HG03025 (cell line): Measurements from ENCODE around the gene EPHB1.
"Not testable (repeated sequence)": the region's sequence is repeated elsewhere in the genome, so short reads cannot be mapped to it uniquely, and the experiment has no call there.

ENCODE experiments used
- ATAC-seq: cut with Tn5 transposase; IDR thresholded peaks from one replicate; pipeline ENCODE4 v1.9.1; 2021; ENCODE audit warnings: mild to moderate bottlenecking, moderate library complexity; ENCODE audit not compliant: unreplicated experiment, low FRiP score

EPHB1 gene

DNA sequence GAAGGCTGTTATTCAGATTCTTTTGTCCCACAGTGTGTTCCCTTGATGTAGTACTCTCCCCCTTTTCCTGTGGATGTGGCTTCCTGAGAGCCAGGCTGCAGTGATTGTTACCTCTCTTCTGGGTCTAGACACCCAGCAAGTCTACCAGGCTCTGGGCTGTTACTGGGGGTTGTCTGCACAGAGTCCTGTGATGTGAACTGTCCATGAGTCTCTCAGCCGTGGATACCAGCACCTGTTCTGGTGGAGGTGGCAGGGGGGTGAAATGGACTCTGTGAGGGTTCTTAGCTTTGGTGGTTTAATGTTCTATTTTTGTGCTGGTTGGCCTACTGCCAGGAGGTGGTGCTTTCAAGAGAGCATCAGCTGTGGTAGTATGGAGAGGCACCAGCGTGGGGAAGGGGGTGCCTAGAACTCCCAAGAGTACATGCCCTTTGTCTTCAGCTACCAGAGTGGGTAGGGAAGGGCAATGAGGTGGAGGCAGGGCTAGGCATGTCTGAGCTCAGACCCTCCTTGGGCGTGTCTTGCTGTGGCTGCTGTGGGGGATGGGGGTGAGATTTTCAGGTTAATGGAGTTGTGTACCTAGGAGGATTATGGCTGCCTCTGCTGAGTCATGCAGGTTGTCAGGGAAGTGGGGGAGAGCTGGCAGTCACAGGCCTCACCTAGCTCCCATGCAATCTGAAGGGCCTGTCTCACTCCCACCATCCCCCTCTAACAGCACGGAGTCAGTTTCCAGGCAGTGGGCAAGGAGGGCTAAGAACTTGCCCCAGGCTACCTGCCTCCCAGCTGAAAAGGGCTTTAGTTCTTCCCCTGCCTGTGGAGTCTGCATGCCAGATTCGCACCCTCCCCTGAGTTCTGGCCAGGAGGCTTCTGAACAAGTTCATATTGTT lies 272.0 kb downstream of the EPHB1 start:
- not testable (repeated sequence) for ATAC-seq

DNA sequence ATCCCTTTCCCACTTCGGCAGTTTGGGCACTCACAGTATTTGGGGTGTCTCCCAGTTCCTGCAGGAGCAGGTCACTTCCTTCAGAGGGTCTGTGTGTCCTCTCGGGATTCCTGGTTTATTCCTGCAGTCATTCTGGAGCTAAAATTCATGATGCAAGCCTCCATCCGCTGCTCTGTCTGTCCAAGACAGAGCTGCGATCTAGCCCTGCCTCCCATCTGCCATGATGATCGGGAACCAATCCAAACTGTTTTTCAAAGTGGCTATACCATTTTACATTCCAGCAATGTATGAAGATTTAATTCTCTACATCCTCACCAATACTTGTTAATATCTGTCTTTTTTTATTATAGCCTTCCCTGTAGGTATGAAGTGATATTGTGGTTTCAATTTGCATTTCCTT lies 273.0 kb downstream of the EPHB1 start:
- no peak for ATAC-seq

- no peak for ATAC-seq
Observed at GRCh38 chr3:135069406-135069805, 274.3 kb downstream of the EPHB1 start.

DNA sequence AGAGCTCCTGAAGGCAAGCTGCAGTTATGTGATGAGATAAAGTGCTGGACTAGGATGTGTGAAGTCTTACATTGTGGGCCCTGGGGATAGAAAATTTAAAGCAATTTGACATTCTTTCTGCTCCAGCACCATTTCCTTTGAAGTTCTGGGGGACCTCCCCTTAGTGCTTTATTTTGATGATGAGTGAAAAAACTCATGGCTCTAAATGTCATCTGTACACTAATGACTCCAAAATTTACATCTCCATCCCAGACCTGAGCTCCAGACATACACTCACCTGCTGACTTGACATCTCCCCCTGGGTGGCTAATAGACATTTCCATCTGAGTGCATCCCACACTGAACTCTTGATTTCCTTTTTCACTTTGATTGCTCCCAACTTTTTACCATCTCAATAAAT lies 276.4 kb downstream of the EPHB1 start:
- ATAC-seq, result no peak

DNA sequence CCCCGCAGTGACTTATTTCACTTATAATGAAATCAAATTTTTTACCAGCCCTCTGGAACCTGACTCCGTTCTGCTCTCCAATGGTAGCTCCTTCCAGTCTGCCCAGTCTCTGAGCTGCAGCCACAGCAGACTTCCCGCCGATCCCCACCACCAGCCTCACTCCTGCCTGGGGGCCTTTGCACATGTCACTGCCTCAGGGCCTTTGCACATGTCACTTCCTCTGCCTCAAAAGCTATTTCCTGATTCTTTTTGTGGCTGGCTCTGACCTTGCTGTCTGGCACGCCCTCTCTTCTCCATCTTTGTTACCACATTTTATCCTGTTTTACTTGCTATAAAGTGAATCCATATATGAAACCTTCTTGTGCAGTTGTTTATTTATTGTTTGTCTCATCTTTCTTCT lies 277.4 kb downstream of the EPHB1 start:
- no peak for ATAC-seq

DNA sequence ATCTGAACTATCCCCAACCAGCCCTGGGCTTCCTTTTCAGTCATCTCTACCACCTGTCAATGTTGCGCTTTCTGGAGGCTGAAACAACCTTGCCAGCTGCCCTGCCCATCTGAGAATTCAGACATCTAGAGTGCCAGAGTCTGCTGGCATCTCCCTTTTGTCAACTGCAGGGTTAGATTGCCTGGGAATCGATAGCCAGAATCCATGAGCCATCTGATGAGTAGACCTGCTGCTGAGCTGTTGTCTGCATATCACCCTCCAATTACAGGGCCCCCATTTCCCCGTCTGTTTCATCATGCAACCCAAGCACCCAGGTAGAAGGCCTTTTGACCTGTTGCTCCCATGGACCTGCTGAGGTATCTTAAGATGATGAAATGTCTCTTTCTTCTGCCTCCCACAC lies 280.1 kb downstream of the EPHB1 start:
- no peak for ATAC-seq

DNA sequence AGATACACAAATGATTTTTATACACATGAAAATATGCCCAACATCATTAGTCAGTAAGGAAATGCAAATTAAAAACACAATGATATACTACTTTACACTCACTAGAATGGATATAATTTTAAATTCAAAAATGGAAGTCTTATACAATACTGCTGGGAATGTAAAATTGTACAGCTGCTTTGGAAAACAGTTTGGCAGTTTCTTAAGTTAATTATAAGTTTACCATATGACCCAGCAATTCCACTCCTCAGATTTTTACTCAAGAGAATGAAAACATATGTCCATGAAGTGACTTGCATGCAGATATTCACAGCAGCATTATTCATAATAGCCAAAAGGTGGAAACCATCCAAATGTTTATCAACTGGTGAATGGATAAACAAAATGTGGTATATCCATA lies 281.3 kb downstream of the EPHB1 start:
- no peak for ATAC-seq

GRCh38 chr3:135077186-135077585 lies 282.1 kb downstream of the EPHB1 start:
- no peak for ATAC-seq

DNA sequence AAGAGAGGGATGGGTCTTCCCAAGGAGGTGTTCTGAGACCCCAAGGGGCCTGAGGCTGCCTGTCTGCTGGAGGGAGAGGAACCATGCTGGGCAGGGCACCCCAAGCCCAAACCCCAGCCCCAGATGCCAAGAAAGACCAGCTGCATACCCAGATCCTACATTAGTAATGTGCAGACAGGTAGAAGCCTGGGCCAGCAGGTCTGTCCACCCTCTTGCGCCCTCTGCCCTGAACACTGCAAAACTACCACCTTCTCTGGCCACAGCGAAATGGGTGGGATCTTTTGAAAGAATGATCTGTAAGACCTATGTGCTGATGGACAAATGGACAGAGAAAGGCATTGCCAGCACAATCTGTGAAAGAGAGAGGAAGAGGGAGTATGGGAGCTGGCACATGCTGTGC lies 283.2 kb downstream of the EPHB1 start:
- ATAC-seq, result no peak

- ATAC-seq, result no peak
Observed at GRCh38 chr3:135079095-135079494, 284.0 kb downstream of the EPHB1 start.

GRCh38 chr3:135081451-135081850 lies 286.4 kb downstream of the EPHB1 start:
- ATAC-seq, result no peak

- no peak for ATAC-seq
Observed at GRCh38 chr3:135081856-135082434, 286.9 kb downstream of the EPHB1 start.

DNA sequence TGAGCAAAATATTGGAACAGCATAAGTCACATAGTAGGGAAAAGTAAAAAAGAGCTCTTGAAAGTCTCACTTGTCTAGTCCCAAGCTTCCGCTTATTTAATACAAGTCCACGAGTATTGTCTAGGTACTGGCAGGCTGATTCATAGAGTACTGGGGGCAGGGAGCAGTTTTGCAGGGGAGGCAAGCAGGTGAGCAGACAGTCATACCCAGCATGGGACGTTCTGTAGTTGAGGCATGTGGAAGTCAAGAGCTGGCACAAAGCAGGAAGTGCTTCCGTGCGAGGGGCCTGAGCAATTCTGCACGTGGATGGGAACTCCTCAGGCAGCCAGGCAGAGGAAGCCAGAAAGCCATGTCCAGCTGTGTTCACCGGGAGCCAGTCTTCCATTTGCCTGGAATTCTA lies 287.6 kb downstream of the EPHB1 start:
- no peak for ATAC-seq

DNA sequence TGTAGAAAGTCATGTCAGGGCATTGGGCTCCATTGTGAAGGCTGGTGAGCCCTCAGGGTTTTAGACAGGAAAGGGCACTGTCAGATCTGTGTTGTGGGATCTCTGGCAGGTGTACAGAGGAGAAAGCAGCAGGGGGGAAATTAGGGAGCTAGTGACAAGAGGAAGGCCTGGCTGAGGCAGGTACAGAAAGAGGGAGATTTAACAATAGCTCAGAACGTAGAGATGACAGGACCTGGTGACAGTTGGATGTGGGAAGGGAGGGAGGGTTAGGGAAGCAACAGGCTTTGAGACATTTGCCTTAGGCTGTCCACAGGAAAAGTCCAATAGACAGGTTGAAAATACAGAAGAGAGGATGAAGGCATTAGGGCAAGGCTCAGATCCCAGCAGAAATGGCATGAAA lies 288.1 kb downstream of the EPHB1 start:
- no peak for ATAC-seq

DNA sequence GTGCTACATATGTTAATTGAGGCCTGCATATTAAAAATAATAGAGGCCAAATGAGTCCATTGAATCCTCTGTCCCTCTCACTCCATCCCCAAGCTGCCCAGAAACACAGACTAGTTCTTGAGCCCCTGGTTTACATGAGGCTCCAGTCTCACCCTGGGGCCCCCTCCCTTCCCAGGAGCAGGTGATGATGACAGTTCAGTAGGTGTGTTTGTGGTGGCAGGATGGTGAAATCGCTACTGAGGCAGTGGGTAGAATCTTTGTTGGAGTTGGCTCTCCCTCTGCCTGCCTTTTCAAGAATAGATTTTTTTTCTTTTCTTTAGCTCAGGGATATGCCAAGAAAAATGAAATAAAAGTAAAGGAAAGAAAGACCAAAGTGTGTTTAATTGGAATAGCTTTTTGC lies 288.7 kb downstream of the EPHB1 start:
- no peak for ATAC-seq

- no peak for ATAC-seq
Observed at GRCh38 chr3:135084405-135084804, 289.3 kb downstream of the EPHB1 start.

DNA sequence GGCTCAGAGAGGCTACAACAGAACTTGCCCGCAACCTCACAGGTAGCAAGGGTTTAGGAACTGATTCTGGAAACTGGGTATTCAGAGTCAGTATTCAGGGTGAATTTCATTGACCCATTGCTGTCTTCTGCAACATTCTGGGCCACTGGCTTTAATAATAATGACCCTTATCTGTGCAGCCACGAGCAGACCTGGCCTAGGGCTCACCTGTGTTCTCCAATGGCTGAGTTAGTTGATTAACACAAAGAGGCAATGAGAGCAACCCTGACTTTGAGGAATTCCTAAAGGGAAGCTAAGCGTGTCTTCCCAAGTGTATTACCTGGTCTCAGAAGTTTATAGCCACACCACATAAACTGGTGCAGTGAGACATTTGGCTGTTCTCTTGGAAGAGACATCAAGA lies 289.9 kb downstream of the EPHB1 start:
- no peak for ATAC-seq

- ATAC-seq, result no peak
Observed at GRCh38 chr3:135085652-135086436, 290.8 kb downstream of the EPHB1 start.

DNA sequence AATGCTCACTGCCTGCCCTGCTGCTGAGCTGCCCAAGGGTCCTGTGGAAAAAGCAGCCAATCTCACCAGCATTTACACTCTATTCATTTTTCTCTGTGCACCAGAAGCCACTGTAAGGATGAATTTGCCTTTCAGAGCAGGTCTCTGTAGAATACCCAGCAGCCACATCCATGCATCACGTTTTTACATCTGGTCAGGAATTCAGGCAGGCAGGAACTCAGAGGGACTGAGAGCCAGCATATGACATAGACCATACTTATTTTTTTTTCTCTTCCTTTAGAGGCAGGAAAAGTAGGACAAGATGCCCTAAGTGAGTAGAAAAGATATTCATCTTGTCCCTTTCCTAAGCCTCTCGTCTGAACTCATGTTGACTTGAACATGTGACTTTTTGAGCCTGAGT lies 292.7 kb downstream of the EPHB1 start:
- ATAC-seq, result no peak

GRCh38 chr3:135089451-135089850 lies 294.4 kb downstream of the EPHB1 start:
- no peak for ATAC-seq

- ATAC-seq, result no peak
Observed at GRCh38 chr3:135090020-135090717, 295.1 kb downstream of the EPHB1 start.
